GM19099 (cell line): ENCODE results near the gene FAM163A.

ENCODE experiments used
- POLR2A ChIP-seq: IDR thresholded peaks from 3 replicates; pipeline ENCODE4 v1.6.1; 2011; ENCODE audit warnings: low read depth; ENCODE audit not compliant: insufficient read length; ENCODE audit errors: extremely low read depth

The FAM163A gene

DNA sequence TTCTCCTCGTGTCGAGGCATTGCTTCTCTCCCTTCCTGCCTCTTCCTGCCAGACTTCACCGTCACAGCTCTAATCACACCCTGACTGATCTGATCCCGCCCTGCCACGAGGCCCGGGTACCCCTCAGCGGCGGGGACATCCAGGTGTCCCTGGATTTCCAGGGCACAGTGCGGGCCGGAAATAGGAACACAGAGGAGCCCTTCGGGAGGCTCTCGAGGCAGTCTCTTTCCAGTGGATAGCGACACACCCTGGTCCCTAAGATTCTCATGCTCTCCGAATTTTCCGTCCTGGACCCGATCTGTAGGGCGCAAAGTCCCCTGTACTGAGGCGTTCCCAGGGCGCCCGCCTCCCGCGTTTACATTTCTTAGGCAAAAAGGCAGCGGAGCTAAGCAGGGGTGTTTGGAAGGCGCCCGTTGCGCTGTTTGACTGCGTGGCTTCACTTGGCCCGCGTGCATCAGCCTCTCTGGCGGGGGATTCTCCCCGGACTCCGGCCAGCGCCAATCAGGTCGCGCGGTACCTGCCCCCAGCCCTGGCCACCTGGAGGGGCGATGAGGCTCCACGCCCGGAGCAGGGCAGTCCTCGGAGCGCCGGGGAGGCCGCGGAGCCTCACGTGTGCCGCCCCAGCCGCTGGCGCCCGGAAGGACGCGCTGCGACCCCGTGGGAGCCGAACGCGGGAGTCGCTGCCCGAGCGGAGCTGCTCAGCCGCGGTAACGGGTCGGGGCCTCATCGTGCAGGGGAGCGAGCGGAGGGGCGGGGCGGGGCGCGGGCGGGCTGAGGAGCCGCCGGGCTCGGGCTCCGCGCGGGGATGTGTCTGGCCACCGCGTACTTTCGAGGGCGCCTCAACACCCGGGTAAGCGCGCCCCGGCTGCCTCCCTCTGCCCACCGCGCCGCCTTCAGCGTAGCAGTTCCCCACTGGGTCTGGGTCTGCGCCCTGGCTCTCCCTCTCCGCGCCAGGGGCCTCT is at the start of gene FAM163A:
Gene FAM163A, plus strand, starts transcription at position 575 of the 962 bp plus-strand sequence. CDS start 69,807 bp downstream, outside the sequence.
- TF ChIP-seq POLR2A, result no peak

DNA sequence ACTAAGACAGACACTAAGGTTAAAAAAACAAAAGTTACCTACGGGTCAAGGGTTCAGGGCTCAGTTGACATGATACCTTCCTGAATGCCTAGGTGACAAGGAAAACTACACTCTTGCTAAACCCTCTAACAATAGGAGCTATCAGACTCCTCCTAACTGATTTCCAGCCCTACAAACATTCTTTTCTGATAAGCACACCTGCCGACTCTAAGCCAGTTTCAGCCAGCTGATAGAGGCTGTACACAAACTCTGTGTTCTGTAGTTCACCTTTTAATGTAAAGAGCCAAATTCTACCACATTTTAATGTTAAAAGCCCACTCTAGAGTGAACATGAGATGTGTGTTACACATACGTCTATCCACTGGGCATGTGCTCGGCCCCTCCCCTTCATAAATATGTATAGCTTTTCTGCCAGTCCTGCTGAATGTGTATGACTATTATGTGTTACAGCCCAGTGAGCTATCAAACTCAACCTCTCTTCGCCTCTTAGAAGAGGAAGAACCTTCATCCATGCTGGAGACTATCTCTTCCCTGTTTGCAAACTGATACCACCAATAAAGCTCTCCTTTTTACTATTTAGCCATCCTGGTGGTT is 40.0 kb upstream of the FAM163A start:
- no peak for TF ChIP-seq POLR2A

DNA sequence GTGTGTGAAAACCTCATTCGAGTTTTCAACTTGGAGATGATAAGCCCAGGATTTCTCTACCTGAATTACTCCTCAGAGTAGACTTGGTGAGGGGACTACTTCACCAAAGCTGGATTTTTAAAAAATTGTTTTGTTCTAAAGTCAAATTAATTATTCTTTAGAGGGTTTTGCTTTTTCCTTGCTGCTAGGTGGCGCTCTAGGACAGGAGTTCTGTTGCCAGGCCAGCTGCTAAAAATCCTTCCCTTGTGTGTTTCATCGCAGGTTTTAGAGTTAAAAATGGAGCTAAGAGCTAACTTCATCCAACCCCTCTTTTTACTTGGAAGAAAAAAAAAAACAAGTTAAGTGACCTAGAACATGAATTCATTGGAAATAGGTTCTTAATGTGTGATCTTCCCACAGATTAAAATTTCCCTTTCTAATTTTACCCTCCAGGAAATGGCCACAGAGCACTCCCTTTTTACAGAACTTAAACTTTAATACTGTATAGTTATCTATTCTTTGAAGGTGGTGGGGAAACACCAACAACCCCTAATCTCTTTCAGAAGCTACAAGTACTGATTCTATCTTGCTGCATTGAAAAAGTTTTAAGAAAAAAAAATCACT is 36.7 kb upstream of the FAM163A start:
- TF ChIP-seq POLR2A, result no peak

DNA sequence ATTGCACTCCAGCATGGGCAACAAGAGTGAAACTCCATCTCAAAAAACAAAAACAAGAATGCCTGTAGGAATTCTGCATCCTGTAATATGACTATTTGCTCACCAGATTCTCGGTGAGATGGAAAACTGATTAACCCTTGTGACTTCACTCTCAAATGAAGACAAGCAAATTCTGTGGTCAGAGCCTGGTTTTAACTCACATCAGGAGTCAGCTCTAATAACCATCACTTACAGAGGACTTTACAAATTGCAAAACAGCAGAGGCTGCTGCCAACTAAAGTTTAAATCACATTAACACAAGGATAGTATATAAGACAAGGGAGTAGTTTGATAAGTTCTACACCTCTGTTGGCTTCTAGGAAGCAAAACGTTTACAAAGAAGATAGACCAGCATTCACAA is 35.7 kb upstream of the FAM163A start:
- TF ChIP-seq POLR2A, result no peak

DNA sequence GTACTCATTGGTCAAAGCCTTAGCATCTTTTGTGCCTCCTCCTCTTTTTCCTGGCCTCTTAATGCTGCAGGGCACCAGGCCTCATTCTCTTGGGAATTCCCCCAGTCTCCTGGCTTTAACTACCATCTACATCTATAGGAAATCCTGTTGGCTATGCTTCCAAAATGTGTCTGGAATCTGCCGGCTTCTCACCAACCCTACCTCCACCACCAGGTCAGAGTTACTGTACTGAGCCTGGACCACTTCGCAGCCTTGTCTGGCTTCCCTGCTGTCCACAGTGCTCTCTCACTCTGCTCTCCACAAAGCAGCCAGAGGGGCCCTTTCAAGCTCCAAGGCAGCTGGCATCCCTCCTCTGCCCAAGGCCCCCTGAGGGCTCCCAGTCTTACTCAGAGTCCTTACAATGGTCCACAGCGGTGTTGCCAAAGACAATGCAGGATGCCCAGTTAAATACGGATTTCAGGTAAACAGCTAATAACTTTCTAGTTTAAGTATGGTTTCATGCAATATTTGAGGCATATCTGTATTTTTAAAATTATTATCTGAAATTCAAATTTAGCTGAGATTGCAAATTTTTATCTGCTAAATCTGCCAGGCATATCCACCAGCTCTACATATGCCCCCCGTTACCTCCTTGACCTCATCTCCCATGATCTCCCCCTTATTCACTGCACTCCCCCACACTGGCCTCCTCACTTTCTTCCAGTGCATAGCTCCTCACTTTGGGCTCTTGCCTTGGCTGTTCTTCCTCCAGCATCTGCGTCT is 34.5 kb upstream of the FAM163A start:
- TF ChIP-seq POLR2A, result no peak

DNA sequence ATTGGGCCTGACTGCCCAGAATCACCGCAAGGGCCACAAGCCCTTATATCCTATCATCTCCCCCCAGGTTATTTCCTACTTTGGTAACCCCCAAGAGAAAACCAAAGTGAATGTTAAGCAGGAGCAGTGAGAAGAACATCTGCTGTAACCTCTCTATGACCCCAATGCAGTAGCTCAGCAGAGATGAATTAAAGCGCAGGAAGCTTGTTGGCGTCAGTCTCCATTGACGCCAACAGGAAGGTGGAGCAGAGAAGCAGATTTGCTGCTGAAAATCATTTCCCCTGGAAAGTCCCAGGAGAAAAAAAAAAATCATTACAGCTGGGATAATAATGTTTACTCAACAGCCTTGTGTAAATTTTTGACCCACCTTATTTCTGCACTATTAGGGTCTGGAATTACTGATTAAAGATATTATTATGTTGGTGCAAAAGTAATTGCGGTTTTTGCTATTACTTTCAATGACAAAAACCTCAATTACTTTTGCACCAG is 33.2 kb upstream of the FAM163A start:
- no peak for TF ChIP-seq POLR2A

DNA sequence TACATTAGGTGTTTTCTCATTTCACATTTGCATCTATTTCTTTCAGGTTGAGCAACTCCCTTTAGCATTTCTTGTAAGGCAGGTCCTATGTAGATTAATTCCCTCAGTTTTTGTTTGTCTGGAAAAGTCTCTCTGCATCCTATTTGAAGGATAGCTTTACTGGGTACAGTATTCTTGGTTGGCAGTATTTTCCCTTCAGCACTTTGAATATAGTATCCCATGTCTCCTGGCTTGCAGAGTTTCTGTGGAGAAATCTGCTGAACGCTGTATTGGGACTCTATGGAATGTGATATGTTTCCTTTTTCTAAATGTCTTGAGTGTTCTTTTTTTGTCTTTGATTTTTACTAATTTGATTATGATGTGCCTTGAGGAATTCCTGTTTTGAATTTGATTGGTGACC is 28.9 kb upstream of the FAM163A start:
- no peak for TF ChIP-seq POLR2A

DNA sequence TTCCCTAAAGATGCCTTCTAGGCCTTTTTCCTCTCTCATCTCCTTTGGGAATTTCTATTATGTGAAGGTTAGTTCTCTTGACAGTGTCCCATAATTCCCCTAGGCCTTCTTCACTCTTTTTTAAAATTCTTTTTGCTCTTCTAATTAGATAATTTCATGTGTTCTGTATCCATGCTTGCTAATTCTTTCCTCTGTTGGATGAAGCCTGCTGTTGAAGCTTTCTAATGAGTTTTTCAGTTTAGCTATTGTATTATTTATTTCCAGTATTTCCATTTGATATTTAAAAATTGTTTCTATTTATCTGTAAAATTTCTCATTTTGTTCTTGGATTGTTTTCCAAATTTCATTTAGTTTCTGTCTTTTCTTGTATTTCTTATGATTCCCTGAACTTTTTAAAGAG is 28.5 kb upstream of the FAM163A start:
- no peak for TF ChIP-seq POLR2A

DNA sequence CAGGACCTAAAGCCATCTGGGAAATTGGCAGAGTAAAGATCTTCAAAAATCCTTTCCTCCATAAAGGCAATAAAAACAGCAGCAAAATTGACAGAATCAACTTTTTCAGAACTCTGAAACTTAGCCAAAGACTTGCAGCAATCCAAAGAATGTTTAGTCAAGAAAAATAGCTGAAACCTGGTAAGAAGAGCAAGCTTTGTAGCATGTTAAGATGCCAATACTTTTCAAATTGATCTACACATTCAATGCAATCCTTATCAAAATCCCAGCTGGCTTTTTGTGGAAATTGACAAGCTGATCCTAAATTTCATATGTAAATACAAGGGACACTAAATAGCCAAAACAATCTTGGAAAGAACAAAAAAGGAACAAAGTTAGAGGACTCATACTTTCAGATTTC is 23.8 kb upstream of the FAM163A start:
- no peak for TF ChIP-seq POLR2A

DNA sequence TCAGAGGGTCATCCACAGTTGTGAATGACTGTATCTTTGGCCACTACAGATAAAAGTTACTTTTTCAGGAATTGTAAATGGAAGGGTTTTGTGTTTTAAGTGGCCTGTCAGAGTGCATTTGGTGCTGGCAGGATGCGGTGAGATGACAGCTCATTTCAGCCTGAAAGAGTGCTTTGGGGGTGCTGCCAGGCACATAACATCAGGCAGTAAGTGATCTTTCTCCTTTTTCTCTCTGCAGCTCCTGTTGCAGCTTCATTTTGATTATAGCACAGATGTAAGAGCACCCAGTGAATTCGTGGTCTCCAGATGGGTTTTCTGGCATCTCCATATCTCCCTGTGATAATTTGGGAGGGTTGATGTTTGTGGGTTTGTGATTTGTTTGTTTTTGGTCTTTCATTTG is 14.8 kb upstream of the FAM163A start:
- TF ChIP-seq POLR2A, result no peak

DNA sequence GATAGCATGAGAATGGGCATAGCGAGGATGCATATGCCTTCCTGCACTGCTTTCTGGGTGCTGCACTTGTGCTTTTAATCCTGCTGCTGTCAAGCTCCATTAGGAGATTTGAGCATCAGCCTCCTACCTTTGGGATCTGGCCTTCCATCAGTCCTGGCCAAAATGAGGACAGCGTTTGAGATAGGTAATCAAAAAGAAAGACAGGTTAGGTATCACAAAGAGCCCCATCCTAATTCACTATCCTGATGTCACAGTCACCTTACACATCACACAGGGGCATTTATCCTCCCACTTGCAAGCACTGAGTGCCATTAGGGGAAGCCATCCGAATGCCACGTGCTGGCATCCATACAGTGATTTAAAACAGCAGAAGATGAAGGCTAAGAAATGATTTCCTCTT is 13.2 kb upstream of the FAM163A start:
- TF ChIP-seq POLR2A, result no peak

DNA sequence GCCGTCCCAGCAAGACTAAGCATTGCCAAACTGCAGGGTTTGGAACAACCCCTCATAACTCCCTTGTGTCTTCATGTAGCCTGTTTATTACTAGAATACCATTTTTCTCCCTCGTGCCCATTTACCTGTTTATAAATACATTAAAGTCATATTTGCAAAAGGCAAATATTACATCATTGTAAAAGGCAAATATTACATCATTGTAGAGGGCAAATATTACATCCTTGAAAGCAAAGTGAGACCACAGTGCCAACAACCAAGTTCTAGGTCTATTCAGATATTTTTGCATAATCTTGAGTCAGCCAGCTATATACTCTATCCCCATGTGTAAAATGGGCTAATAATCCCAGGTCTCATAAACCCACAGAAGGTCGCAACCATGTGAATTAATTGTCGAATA is 11.4 kb upstream of the FAM163A start:
- TF ChIP-seq POLR2A, result no peak

DNA sequence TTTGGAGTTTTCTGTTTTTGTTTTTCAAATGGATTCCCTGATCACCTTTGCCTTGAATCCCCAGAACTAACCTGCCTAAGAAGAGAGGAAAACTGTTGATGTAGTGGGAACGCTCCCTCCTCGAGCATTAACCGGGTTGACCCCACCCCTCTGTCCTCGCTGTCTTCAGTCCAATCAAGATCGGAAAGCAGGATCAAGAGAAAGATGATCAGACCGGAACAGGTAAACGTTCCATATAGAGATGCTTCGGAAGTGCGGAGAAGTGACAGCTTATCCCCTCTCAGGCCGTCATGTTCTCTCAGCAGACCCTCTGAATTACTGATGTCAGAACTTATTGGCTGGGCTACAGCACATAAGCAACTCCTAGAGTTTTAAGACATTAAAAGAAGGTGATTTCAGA is 800 bp upstream of the FAM163A start:
- no peak for TF ChIP-seq POLR2A

DNA sequence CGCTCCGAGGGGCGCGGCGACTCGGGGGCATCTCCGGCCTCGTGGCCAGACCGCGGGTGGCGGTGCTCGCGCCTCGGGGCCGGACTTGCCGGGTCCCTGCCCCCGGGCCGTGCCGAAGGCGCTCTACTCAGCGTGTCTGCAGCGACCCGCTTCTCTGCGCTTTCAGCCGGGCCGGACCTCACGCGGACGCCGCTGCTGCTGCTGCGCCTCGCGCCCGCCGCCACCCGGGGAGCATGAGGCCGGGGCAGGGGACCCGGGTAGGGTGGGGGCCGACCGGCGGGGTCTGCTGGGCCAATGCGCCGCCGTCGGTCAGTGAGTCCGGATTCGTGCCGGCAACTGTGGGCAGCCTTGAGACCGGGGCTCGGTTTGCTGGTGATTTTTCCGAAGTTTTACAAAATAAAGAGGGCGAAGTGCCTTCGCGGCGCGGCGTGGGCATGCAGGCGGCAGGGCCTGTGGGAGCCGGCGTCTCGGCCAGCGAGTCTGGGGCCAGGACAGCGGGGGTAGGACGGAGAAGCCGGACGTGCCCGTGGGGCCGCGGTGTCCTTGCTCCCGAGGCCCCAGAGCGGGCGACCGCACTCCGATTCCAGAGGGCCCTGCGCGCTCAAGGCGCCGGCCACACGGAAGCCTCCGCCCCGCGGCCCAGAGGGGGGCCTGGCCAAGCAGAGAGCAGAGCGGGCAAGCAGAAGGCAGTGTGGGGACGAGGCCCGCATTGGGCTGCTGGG is 749 bp downstream of the FAM163A start:
- TF ChIP-seq POLR2A, result no peak
